RPMI7951 (cell line): ENCODE data around the gene FANCD2OS. TPM values are rescaled to one million over a fixed set of nuclear protein-coding genes. Genes with fewer than 3 reads are reported as not detected.
"Not testable (repeated sequence)": the region's sequence is repeated elsewhere in the genome, so short reads cannot be mapped to it uniquely, and the experiment has no call there.

Experiments
- DNase-seq: peaks from one replicate; pipeline ENCODE4 v3.0.0-alpha.2; 2012; ENCODE audit warnings: low read depth
- total RNA-seq: library from RNA; depleted of rRNA; stranded (reverse); fragments of >200 nt; shearing (Covaris generic); gene quantifications from 2 replicates; pipeline ENCODE4 v1.2.3, GENCODE V29; 2014; rRNA removed

The FANCD2OS gene
- total RNA-seq, 1 experiment from 2014 or later, result not detected

- no peak for DNase-seq
Measured at GRCh38 chr3:10093678-10094077, 14.4 kb downstream of the FANCD2OS start.

GRCh38 chr3:10091387-10091786 lies 16.7 kb downstream of the FANCD2OS start:
- DNase-seq, result not testable (repeated sequence)

DNA sequence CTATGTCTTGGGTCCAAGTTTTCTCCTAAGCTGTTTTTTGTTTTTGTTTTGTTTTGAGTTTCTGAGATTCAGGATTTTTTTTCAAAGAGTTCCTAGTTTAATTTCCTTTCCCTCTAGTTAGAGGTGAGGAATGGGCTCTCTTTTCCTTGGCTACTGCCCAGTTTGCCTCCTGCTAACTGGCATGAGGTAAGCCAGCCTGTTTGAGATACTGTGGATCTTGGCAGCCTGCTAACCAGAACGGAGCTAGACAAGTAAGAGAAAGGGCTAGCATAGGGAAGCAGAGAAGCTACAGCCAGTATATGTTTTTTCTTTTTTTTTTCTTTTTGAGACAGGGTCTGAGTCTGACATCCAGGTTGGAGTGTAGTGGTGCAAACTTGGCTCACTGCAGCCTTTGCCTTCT lies 17.3 kb downstream of the FANCD2OS start:
- DNase-seq, result not testable (repeated sequence)

DNA sequence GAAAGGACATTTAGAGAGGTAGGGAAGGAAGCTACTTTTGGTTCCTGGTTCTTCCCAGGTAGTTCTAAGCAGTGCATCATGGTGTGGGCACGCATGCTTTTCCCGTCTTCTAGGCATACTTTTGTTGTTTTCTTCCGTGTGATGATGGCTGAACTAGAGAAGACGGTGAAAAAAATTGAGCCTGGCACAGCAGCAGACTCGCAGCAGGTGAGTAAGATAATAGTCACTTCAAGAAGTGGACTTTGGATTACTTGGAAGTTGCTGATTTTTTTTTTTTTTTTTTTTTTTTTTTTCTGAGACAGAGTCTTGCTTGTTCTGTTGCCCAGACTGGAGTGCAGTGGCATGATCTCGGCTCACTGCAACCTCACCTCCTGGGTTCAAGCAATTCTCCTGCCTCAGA lies 17.9 kb downstream of the FANCD2OS start:
- DNase-seq, result no peak

DNA sequence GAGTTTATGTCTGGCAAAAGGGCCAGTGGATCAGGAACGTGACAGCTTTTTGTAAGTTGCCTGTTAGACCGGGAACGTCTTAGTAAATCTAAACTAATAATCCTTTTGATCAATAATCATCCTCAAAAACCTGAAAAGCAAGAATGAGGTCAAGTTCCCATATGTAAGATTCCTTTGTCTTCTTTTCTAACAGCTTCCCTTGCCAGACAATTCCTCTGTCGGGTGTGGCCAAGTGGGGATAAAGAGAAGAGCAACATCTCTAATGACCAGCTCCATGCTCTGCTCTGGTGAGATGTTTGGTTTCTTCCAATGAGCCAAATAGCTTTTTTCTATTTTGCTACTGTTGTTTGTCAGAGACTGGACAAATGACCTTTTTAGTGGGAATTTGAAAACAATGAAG lies 19.8 kb downstream of the FANCD2OS start:
- DNase-seq, result no peak

GRCh38 chr3:10085738-10086137 lies 22.3 kb downstream of the FANCD2OS start:
- no peak for DNase-seq

- no peak for DNase-seq
Measured at GRCh38 chr3:10081871-10082270, 26.2 kb downstream of the FANCD2OS start.

DNA sequence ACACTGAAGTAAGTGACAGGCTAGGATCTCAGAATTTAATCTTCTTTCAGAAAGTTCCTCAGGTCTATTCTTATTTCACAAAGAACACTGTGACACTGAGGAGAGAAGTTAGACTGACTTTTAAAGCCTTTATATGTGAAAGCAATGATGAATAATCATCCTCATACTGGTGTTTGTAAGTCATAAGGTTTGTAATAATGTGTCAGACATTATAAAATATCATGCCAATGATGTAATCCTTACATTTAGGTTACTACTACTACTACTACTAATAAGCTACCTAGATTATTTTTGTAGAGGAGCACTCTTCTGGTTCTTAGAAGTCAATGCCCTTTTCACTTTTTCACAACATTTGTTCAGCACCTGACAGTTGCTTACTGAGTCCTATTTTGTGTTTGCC lies 33.4 kb downstream of the FANCD2OS start:
- DNase-seq, result no peak

GRCh38 chr3:10070077-10070476 lies 38.0 kb downstream of the FANCD2OS start:
- DNase-seq, result not testable (repeated sequence)

- DNase-seq, result no peak
Measured at GRCh38 chr3:10055097-10055496, 53.0 kb downstream of the FANCD2OS start.

Other genes with a start within 250 kb of the FANCD2OS start
- gene CIDEC, start 228.0 kb downstream of the FANCD2OS start, total RNA-seq, result not detected in 2 replicates
- 34.7 and 36.8 TPM in 2 replicates for gene JAGN1, start 217.6 kb downstream of the FANCD2OS start, total RNA-seq
- not detected in 2 replicates for gene IL17RE, start 205.4 kb downstream of the FANCD2OS start, total RNA-seq
- gene IL17RC, start 191.2 kb downstream of the FANCD2OS start, total RNA-seq, result 23.2 and 25.8 TPM in 2 replicates
- 32.1 and 38.9 TPM in 2 replicates for gene CRELD1, start 174.4 kb downstream of the FANCD2OS start, total RNA-seq
- gene PRRT3, start 155.8 kb downstream of the FANCD2OS start, total RNA-seq, result 0.98 and 1.2 TPM in 2 replicates
- 56.0 and 59.1 TPM in 2 replicates for gene EMC3, start 121.4 kb downstream of the FANCD2OS start, total RNA-seq
- 32.3 and 37.5 TPM in 2 replicates for gene FANCD2, start 81.8 kb downstream of the FANCD2OS start, total RNA-seq
- gene BRK1, start 7.4 kb upstream of the FANCD2OS start, total RNA-seq, result 301 and 331 TPM in 2 replicates
- 26.9 and 33.6 TPM in 2 replicates for gene VHL, start 33.5 kb upstream of the FANCD2OS start, total RNA-seq
- 10.7 and 11.2 TPM in 2 replicates for gene IRAK2, start 56.7 kb upstream of the FANCD2OS start, total RNA-seq
- gene TATDN2, start 140.2 kb upstream of the FANCD2OS start, total RNA-seq, result 11.2 and 13.7 TPM in 2 replicates
- gene GHRL, start 184.7 kb upstream of the FANCD2OS start, total RNA-seq, result not detected in 2 replicates
- gene SEC13, start 212.9 kb upstream of the FANCD2OS start, total RNA-seq, result 223 TPM in 2 replicates